ENCODE data around the gene KCNMB3. TPM values are rescaled to one million over a fixed set of nuclear protein-coding genes. Genes with fewer than 3 reads are reported as not detected.

KCNMB3 gene
- total RNA-seq, 1 donor from 2014 or later = 3.8 TPM

DNA sequence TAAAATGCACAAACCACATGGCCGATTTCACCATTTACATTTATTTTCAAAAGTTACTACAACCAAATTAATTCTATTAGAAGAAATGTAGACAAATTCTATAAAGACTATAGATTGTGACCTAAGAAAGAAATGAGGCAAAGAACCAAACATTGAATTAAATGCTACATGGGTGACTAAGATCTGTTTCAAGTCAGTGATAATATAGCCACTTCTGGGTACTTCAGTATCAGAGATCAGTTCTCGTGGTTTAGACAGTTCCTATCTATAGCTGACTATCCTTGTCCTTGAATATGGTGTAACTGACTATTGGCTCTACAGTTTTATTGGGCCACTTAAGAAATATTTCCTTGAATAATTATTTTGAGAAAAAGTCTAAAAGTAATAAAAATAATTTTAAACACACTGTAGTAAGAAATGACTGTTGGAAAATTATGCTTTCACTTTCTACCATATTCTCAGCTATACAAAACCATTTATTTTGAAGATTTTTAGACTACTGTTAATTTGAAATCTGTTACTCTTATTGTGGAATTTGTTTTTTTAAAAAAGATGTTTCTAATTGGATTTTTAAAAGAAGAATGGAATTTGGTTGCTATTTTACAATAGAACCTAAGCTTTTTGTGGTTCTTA lies 14.1 kb downstream of the KCNMB3 start:
- Mint-ChIP-seq H3K4me1 (ENCODE audit: unreplicated experiment) (no peaks in the 10 kb centered on the region), H3K36me3 (ENCODE audit: low read depth, unreplicated experiment) (peaks cover 3% of the 10 kb centered on the region), H3K27me3 (ENCODE audit: unreplicated experiment) (no peaks in the 10 kb centered on the region), H3K9me3 (ENCODE audit: unreplicated experiment) (no peaks in the 10 kb centered on the region), H3K27ac (ENCODE audit: unreplicated experiment) (no peak overlapping the region), H3K4me3 (ENCODE audit: unreplicated experiment) (no peak overlapping the region)
- DNase-seq (ENCODE audit: low spot score) = no peak
- TF ChIP-seq, protein P1, sequence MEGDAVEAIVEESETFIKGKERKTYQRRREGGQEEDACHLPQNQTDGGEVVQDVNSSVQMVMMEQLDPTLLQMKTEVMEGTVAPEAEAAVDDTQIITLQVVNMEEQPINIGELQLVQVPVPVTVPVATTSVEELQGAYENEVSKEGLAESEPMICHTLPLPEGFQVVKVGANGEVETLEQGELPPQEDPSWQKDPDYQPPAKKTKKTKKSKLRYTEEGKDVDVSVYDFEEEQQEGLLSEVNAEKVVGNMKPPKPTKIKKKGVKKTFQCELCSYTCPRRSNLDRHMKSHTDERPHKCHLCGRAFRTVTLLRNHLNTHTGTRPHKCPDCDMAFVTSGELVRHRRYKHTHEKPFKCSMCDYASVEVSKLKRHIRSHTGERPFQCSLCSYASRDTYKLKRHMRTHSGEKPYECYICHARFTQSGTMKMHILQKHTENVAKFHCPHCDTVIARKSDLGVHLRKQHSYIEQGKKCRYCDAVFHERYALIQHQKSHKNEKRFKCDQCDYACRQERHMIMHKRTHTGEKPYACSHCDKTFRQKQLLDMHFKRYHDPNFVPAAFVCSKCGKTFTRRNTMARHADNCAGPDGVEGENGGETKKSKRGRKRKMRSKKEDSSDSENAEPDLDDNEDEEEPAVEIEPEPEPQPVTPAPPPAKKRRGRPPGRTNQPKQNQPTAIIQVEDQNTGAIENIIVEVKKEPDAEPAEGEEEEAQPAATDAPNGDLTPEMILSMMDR (IDR thresholded peaks at IDR 0.05; ENCODE audit: unreplicated experiment) = no peak

DNA sequence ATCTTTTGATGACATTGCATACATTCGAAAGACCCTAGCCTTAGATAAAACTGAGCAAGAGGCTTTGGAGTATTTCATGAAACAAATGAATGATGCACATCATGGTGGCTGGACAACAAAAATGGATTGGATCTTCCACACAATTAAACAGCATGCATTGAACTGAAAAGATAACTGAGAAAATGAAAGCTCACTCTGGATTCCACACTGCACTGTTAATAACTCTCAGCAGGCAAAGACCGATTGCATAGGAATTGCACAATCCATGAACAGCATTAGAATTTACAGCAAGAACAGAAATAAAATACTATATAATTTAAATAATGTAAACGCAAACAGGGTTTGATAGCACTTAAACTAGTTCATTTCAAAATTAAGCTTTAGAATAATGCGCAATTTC lies 16.7 kb downstream of the KCNMB3 start:
- no peak for DNase-seq (ENCODE audit: low spot score)
- TF ChIP-seq, protein P1 (IDR thresholded peaks at IDR 0.05; ENCODE audit: unreplicated experiment) = no peak
- H3K27ac Mint-ChIP-seq (ENCODE audit: unreplicated experiment) = no peak overlapping the region

DNA sequence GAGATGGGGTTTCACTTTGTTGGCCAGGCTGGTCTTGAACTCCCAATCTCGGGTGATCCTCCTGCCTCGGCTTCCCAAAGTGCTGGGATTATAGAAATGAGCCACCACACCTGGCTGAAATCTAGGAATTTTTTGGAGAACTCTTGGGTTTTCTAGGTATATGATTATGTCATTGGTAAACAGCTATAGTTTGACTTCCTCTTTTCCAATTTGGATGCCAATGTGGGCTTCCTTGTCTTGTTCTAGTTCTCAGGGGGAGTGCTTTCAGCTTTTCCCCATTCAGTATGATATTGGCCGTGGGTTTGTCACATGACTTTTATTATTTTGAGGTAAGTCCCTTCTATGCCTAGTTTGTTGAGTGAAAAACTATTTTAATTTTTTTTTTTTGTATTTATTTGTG lies 17.9 kb downstream of the KCNMB3 start:
- H3K4me1 Mint-ChIP-seq (ENCODE audit: unreplicated experiment) = no peaks in the 10 kb centered on the region
- DNase-seq (ENCODE audit: low spot score) = no peak

More for the DNA sequence above, 16.7 kb downstream of the KCNMB3 start:
- no peaks in the 10 kb centered on the region for H3K9me3 Mint-ChIP-seq (ENCODE audit: unreplicated experiment)
- peaks cover 16% of the 10 kb centered on the region for H3K36me3 Mint-ChIP-seq (ENCODE audit: low read depth, unreplicated experiment)
- H3K4me1 Mint-ChIP-seq (ENCODE audit: unreplicated experiment) = no peaks in the 10 kb centered on the region
- H3K4me3 Mint-ChIP-seq (ENCODE audit: unreplicated experiment) = no peak overlapping the region
- no peaks in the 10 kb centered on the region for H3K27me3 Mint-ChIP-seq (ENCODE audit: unreplicated experiment)

DNA sequence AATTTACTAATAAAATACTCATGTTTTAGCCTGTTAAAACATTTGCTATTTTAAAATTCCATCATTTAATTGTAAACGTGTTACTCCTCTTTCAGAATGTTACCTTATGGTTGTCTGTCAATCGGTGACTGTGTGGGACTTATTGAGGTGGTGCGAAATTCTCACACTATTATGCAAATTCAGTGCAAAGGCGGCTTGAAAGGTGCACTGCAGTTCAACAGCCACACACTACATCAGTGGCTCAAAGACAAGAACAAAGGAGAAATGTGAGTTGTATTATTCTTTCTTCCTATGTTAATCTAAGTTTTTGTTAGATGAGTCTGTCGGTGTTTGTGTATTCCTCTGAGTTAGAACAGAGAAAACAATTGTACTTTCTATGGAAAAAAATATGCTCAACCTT lies 21.7 kb downstream of the KCNMB3 start:
- TF ChIP-seq, protein P1 (IDR thresholded peaks at IDR 0.05; ENCODE audit: unreplicated experiment) = no peak
- Mint-ChIP-seq H3K4me1 (ENCODE audit: unreplicated experiment) (peaks cover 3% of the 10 kb centered on the region), H3K27me3 (ENCODE audit: unreplicated experiment) (peaks cover 3% of the 10 kb centered on the region), H3K27ac (ENCODE audit: unreplicated experiment) (no peak overlapping the region), H3K4me3 (ENCODE audit: unreplicated experiment) (no peak overlapping the region), H3K36me3 (ENCODE audit: low read depth, unreplicated experiment) (peaks cover 15% of the 10 kb centered on the region), H3K9me3 (ENCODE audit: unreplicated experiment) (no peaks in the 10 kb centered on the region)
- no peak for DNase-seq (ENCODE audit: low spot score)

More for the DNA sequence above, 17.9 kb downstream of the KCNMB3 start:
- H3K27ac Mint-ChIP-seq (ENCODE audit: unreplicated experiment) = no peak overlapping the region
- no peak overlapping the region for H3K4me3 Mint-ChIP-seq (ENCODE audit: unreplicated experiment)
- H3K27me3 Mint-ChIP-seq (ENCODE audit: unreplicated experiment) = no peaks in the 10 kb centered on the region
- H3K36me3 Mint-ChIP-seq (ENCODE audit: low read depth, unreplicated experiment) = peaks cover 16% of the 10 kb centered on the region
- TF ChIP-seq, protein P1 (IDR thresholded peaks at IDR 0.05; ENCODE audit: unreplicated experiment) = no peak
- H3K9me3 Mint-ChIP-seq (ENCODE audit: unreplicated experiment) = no peaks in the 10 kb centered on the region

DNA sequence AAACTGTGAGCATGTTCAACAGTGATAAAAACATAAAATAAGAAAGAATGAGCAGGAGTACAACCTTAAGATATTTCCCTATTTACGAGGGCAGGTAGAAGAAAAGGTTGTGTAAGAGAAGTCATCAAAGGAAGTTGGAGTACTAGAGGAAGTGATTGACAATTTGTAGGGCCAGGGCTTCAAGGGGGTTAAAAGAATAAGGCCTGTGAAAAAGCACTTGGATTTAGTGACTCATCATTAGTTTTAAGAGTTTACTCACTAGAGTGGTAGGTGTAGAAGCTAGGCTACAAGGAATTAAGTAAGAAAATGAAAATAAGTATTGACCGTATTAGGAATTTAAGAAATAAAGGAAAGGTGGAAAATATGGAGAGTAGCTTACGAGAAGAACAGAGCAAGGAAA lies 23.6 kb downstream of the KCNMB3 start:
- no peak overlapping the region for H3K4me3 Mint-ChIP-seq (ENCODE audit: unreplicated experiment)
- peaks cover 3% of the 10 kb centered on the region for H3K4me1 Mint-ChIP-seq (ENCODE audit: unreplicated experiment)
- no peaks in the 10 kb centered on the region for H3K9me3 Mint-ChIP-seq (ENCODE audit: unreplicated experiment)
- H3K36me3 Mint-ChIP-seq (ENCODE audit: low read depth, unreplicated experiment) = peaks cover 18% of the 10 kb centered on the region
- TF ChIP-seq, protein P1 (IDR thresholded peaks at IDR 0.05; ENCODE audit: unreplicated experiment) = no peak
- DNase-seq (ENCODE audit: low spot score) = no peak
- peaks cover 3% of the 10 kb centered on the region for H3K27me3 Mint-ChIP-seq (ENCODE audit: unreplicated experiment)
- no peak overlapping the region for H3K27ac Mint-ChIP-seq (ENCODE audit: unreplicated experiment)
